ENCODE measurements around the gene SEC14L3.

Gene SEC14L3

DNA sequence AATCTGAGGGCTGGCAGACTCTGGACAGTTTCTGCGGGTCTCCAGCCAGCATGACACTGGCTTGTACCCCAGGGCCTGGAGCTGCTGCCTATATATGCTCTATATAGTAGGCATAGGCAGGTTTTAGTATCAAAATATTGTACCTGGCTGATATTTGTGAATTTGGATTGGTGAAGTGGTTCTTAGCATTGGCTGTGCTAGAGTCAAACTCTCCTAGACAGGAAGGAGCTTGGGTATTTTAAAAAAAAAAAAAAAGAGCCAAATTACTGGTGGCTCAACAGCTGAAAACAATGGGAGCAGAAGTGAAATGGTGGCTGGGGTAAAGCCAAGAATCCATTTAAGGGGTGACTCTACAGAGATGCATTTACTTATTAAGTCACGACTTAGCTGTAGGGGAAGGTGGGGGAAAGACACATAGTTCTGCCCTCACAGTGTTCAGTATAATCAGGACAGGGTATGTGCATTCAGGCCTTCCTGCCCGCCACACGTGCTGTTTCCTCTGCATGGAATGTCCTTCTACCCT is 57.2 kb downstream of the SEC14L3 start:
- no peaks in the 10 kb centered on the region for H3K27me3 Mint-ChIP-seq
- H3K27ac Mint-ChIP-seq, result no peak overlapping the region
- no peaks in the 10 kb centered on the region for H3K9me3 Mint-ChIP-seq

DNA sequence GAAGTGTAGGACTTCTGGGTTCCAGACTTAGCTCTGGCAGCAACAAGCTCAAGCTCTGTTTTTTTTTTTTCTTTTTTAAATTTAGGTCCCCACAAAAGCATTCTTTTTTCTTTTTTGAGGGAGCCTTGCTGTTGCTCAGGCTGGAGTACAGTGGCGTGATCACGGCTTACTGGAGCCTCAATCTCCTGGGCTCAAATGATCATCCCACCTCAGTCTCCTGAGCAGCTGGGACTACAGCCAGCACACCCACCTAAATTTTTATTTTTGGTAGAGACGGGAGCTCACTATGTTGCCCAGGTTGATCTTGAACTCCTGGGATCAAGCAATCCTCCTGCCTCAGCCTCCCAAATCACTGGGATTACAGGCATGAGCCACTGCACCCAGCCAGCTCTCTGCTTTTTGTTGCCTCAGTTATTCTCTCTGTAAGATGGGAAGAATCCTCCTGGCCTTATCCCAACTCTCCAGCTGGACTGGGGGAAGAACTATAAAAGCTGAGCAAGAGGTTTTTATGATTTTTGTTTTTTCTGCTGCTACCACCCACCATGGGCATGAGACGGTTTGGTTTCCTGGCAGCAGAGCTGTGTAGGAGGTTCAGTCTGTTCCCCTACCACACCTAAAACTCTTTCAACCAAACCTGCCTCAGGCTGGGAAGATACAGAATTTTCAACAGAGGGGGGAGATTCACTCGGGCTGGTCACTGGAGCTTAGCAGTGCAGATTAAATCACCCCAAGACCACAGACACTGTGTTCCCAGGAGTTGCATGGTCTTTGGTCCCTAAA is 57.9 kb downstream of the SEC14L3 start:
- H3K27me3 Mint-ChIP-seq, result no peaks in the 10 kb centered on the region
- ATAC-seq (ENCODE audit: low read depth) (no peak), DNase-seq (ENCODE audit: low spot score in 2 of 2) (no peak)
- H3K4me1 Mint-ChIP-seq, result no peaks in the 10 kb centered on the region
- H3K4me3 Mint-ChIP-seq, result no peak overlapping the region
- H3K9me3 Mint-ChIP-seq, result no peaks in the 10 kb centered on the region
- H3K36me3 Mint-ChIP-seq, result peaks cover 6% of the 10 kb centered on the region
- H3K27ac Mint-ChIP-seq, result no peak overlapping the region

More for the DNA sequence above, 57.2 kb downstream of the SEC14L3 start:
- H3K4me3 Mint-ChIP-seq, result no peak overlapping the region
- ATAC-seq (ENCODE audit: low read depth) (no peak), DNase-seq (ENCODE audit: low spot score in 2 of 2) (no peak)
- H3K36me3 Mint-ChIP-seq, result peaks cover 6% of the 10 kb centered on the region
- no peaks in the 10 kb centered on the region for H3K4me1 Mint-ChIP-seq

DNA sequence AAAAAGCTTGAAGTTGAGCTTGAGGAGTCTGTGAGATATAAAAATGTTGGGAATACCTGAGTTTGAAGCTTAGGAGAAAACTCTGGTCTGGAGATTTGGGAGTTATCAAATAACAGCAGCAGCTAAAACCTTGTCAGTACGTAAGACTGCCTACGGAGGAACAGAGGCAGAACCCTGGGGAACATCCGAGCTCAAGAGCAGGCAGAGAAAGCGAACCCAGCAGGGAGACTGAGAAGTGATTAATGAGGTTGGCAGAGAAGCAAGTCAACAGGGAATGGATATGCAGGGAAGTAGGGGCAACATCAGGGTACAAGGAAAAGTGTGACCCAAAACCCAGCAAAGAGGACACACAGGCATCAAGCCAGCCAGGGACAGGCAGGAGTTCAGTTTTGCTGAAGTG is 58.8 kb downstream of the SEC14L3 start:
- no peaks in the 10 kb centered on the region for H3K27me3 Mint-ChIP-seq
- ATAC-seq (ENCODE audit: low read depth), result no peak
- DNase-seq (ENCODE audit: low spot score in 2 of 2), result no peak
- H3K27ac Mint-ChIP-seq, result no peak overlapping the region
- peaks cover 6% of the 10 kb centered on the region for H3K36me3 Mint-ChIP-seq
- H3K4me3 Mint-ChIP-seq, result no peak overlapping the region
- no peaks in the 10 kb centered on the region for H3K4me1 Mint-ChIP-seq
- H3K9me3 Mint-ChIP-seq, result no peaks in the 10 kb centered on the region

DNA sequence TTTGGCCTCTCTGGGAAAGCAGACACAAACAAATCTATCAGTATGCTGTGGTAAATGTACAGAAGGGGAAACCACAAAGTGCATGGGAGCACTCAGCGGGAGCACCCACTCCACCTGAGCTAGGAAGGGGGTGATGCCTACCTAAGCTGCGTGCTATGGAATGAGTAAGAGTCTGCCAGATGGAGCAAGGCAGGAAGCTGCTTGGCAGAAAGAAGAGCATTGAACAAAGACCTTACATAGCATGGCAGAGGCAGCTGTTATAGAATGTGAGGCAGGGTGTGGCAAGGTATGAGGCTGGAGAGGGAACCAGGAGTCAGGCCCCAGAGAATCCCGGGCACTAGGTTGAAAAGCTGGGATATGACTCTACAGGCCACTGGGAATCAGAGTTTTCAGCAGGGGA is 60.0 kb downstream of the SEC14L3 start:
- no peaks in the 10 kb centered on the region for H3K4me1 Mint-ChIP-seq
- no peak for DNase-seq (ENCODE audit: low spot score in 2 of 2)
- H3K9me3 Mint-ChIP-seq, result no peaks in the 10 kb centered on the region
- H3K27me3 Mint-ChIP-seq, result no peaks in the 10 kb centered on the region
- no peak overlapping the region for H3K27ac Mint-ChIP-seq
- H3K36me3 Mint-ChIP-seq, result peaks cover 6% of the 10 kb centered on the region
- no peak for ATAC-seq (ENCODE audit: low read depth)
- H3K4me3 Mint-ChIP-seq, result no peak overlapping the region

Measured in memory B cell (primary cell).